Nephron progenitor cell (in vitro differentiated cells): Measurements from ENCODE around the gene UBASH3B.

Experiments used
- DNase-seq: peaks from one replicate; pipeline ENCODE4 v3.0.0; 2021
- H3K27ac Mint-ChIP-seq: 2 replicates; pipeline ENCODE4 v1.8.0; 2021; ENCODE audit warnings: mild to moderate bottlenecking, moderate library complexity, mixed read lengths
- H3K27me3 Mint-ChIP-seq: 2 replicates; pipeline ENCODE4 v1.8.0; 2021; ENCODE audit warnings: mild to moderate bottlenecking, low read depth, mixed read lengths; ENCODE audit not compliant: poor library complexity
- H3K36me3 Mint-ChIP-seq: 2 replicates; pipeline ENCODE4 v1.8.0; 2021; ENCODE audit warnings: low read depth, mixed read lengths
- H3K4me1 Mint-ChIP-seq: 2 replicates; pipeline ENCODE4 v1.8.0; 2021; ENCODE audit warnings: mixed read lengths
- H3K4me3 Mint-ChIP-seq: 2 replicates; pipeline ENCODE4 v1.8.0; 2021; ENCODE audit warnings: mild to moderate bottlenecking, moderate library complexity, mixed read lengths
- H3K9me3 Mint-ChIP-seq: 2 replicates; pipeline ENCODE4 v1.8.0; 2021; ENCODE audit warnings: mild to moderate bottlenecking, moderate library complexity, mixed read lengths
- CTCF ChIP-seq: fragments of 200-600 bp; sonication (generic); IDR thresholded peaks from 2 replicates; pipeline ENCODE4 v1.5.0; 2021; ENCODE audit warnings: antibody characterized with exemption

Gene UBASH3B

GRCh38 chr11:122670131-122670530 lies 14.6 kb downstream of the UBASH3B start:
- H3K27ac Mint-ChIP-seq: no peak overlapping the region
- peaks cover 58% of the 10 kb centered on the region for H3K4me1 Mint-ChIP-seq
- no peak overlapping the region for H3K4me3 Mint-ChIP-seq
- peaks cover 11% of the 10 kb centered on the region for H3K9me3 Mint-ChIP-seq
- H3K27me3 Mint-ChIP-seq: peaks cover 9% of the 10 kb centered on the region
- H3K36me3 Mint-ChIP-seq: peaks cover 19% of the 10 kb centered on the region
- no peak for DNase-seq
- TF ChIP-seq CTCF: no peak

GRCh38 chr11:122671400-122671891 lies 15.9 kb downstream of the UBASH3B start:
- Mint-ChIP-seq H3K4me1 (peaks cover 55% of the 10 kb centered on the region), H3K36me3 (peaks cover 19% of the 10 kb centered on the region), H3K27me3 (peaks cover 9% of the 10 kb centered on the region), H3K27ac (peak overlapping the region; percentile 95), H3K4me3 (peak overlapping the region; percentile 1), H3K9me3 (peaks cover 11% of the 10 kb centered on the region)
- TF ChIP-seq CTCF: no peak
- DNase-seq: peak; percentile 15

GRCh38 chr11:122672892-122673291 lies 17.4 kb downstream of the UBASH3B start:
- peak overlapping the region; percentile 42 for H3K27ac Mint-ChIP-seq
- DNase-seq: no peak
- H3K27me3 Mint-ChIP-seq: peaks cover 11% of the 10 kb centered on the region
- no peak for TF ChIP-seq CTCF
- H3K4me1 Mint-ChIP-seq: peaks cover 46% of the 10 kb centered on the region
- H3K4me3 Mint-ChIP-seq: no peak overlapping the region
- peaks cover 11% of the 10 kb centered on the region for H3K9me3 Mint-ChIP-seq
- peaks cover 19% of the 10 kb centered on the region for H3K36me3 Mint-ChIP-seq

- no peak for TF ChIP-seq CTCF
Measured at GRCh38 chr11:122673701-122674100, 18.2 kb downstream of the UBASH3B start.

GRCh38 chr11:122676638-122677037 lies 21.1 kb downstream of the UBASH3B start:
- Mint-ChIP-seq H3K27me3 (peaks cover 5% of the 10 kb centered on the region), H3K36me3 (no peaks in the 10 kb centered on the region), H3K4me1 (peaks cover 36% of the 10 kb centered on the region), H3K27ac (peak overlapping the region; percentile 81), H3K9me3 (no peaks in the 10 kb centered on the region), H3K4me3 (no peak overlapping the region)
- DNase-seq: no peak
- no peak for TF ChIP-seq CTCF

More at GRCh38 chr11:122673701-122674100, 18.2 kb downstream of the UBASH3B start:
- DNase-seq: no peak
- peaks cover 18% of the 10 kb centered on the region for H3K36me3 Mint-ChIP-seq
- H3K4me1 Mint-ChIP-seq: peaks cover 41% of the 10 kb centered on the region
- H3K27ac Mint-ChIP-seq: no peak overlapping the region
- no peak overlapping the region for H3K4me3 Mint-ChIP-seq
- H3K9me3 Mint-ChIP-seq: peaks cover 11% of the 10 kb centered on the region
- H3K27me3 Mint-ChIP-seq: peaks cover 11% of the 10 kb centered on the region

- no peak for DNase-seq
- TF ChIP-seq CTCF: no peak
- Mint-ChIP-seq H3K4me3 (no peak overlapping the region), H3K4me1 (peaks cover 31% of the 10 kb centered on the region), H3K36me3 (no peaks in the 10 kb centered on the region), H3K27me3 (peaks cover 2% of the 10 kb centered on the region), H3K27ac (no peak overlapping the region), H3K9me3 (no peaks in the 10 kb centered on the region)
Measured at GRCh38 chr11:122677256-122677655, 21.7 kb downstream of the UBASH3B start.
